ENCODE results near the gene UPK3A.

UPK3A gene

GRCh38 chr22:45304971-45305370 lies 20.2 kb downstream of the UPK3A start:
- DNase-seq: no peak
- in situ Hi-C loops (cut with MboI; ENCODE audit: low pct_unique_long_range_greater_than_20kb, low sequenced_read_pairs): no loop called here

- in situ Hi-C loops (cut with MboI; ENCODE audit: low pct_unique_long_range_greater_than_20kb, low sequenced_read_pairs): no loop called here
- no peak for DNase-seq
Measured at GRCh38 chr22:45305456-45306075, 20.8 kb downstream of the UPK3A start.

GRCh38 chr22:45306139-45306538 lies 21.4 kb downstream of the UPK3A start:
- DNase-seq: no peak
- in situ Hi-C loops (cut with MboI; ENCODE audit: low pct_unique_long_range_greater_than_20kb, low sequenced_read_pairs): no loop called here

DNA sequence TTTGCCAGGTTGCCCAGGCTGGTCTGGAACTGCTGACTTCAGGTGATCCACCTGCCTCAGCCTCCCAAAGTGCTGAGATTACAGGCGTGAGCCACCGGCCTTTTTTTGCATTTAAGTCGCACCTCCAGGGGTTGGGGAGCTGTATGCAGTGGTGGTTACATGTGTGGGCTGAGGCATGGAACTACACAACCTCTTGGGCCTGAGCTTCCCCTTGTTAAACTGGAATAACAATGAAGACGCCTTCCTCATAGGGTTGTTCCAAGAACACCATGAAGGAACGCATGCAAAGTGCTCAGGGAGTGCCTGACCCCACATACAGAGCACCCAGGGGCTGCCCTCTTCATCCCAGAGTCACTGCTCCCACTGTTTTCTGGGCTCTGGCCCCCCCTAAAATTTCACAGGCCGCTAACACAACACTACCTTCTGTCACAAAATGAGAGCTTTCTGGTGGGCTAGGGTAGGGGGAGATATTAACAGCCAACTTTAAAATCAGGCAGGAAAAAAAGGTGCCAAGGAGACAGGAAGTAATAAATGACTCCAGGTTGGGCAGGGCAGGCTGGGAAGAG lies 23.7 kb downstream of the UPK3A start:
- in situ Hi-C loops (cut with MboI; ENCODE audit: low pct_unique_long_range_greater_than_20kb, low sequenced_read_pairs): no loop called here
- DNase-seq: peak; percentile 62

- in situ Hi-C loops (cut with MboI; ENCODE audit: low pct_unique_long_range_greater_than_20kb, low sequenced_read_pairs): no loop called here
- no peak for DNase-seq
Measured at GRCh38 chr22:45308957-45309421, 24.2 kb downstream of the UPK3A start.

- DNase-seq: peak; percentile 93
- in situ Hi-C loops (cut with MboI; ENCODE audit: low pct_unique_long_range_greater_than_20kb, low sequenced_read_pairs): no loop called here
Measured at GRCh38 chr22:45309422-45310227, 24.9 kb downstream of the UPK3A start, which contains the start of gene FAM118A. TSS of gene FAM118A (plus strand) at chr22:45309934. CDS start at chr22:45322380, 12,446 bp downstream.

GRCh38 chr22:45310331-45310976 lies 25.7 kb downstream of the UPK3A start:
- in situ Hi-C loops (cut with MboI; ENCODE audit: low pct_unique_long_range_greater_than_20kb, low sequenced_read_pairs): no loop called here
- DNase-seq: no peak

GRCh38 chr22:45310977-45311531 lies 26.3 kb downstream of the UPK3A start:
- in situ Hi-C loops (cut with MboI; ENCODE audit: low pct_unique_long_range_greater_than_20kb, low sequenced_read_pairs): no loop called here
- no peak for DNase-seq

GRCh38 chr22:45312415-45312814 lies 27.7 kb downstream of the UPK3A start:
- DNase-seq: no peak
- in situ Hi-C loops (cut with MboI; ENCODE audit: low pct_unique_long_range_greater_than_20kb, low sequenced_read_pairs): no loop called here

DNA sequence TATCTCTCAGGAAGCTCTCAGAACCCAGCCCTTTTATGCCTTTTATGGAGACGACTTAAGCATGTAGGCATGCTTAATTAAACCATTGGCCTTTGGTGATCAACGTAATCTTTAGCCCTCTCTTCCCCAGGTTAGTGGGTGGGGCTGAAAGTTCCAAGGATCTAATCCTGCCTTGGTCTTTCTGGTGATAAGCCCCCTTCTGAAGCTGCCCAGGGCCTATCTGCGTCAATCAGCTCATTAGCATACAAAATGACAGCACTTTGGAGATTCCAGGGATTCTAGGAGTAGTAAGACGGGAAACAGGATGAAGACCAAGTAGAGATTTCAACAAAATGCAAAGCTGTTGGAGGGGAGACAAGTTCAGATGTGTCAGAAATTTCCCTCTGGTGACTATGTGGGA lies 28.1 kb downstream of the UPK3A start:
- no peak for DNase-seq
- in situ Hi-C loops (cut with MboI; ENCODE audit: low pct_unique_long_range_greater_than_20kb, low sequenced_read_pairs): no loop called here

- in situ Hi-C loops (cut with MboI; ENCODE audit: low pct_unique_long_range_greater_than_20kb, low sequenced_read_pairs): no loop called here
- peak; percentile 34 for DNase-seq
Measured at GRCh38 chr22:45314054-45314721, 29.4 kb downstream of the UPK3A start.

DNA sequence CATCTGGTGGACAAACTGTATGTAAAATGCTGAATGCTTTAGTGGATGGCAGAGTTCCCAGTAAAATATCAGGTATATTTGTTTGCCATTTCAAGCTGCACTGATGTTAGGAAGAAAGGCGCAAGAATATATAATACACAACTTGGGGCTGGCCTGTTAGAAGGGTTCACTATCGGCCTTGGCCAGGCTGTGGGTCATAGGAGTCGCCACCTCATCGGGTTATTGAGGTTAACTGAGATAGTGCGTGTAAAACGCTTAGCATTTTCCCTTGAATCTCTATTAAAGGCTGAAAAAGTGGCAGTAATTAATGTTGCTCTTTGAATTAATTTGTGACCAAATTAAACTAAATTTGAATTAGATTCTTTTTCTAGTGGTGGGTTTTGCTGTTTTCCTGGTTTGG lies 30.0 kb downstream of the UPK3A start:
- in situ Hi-C loops (cut with MboI; ENCODE audit: low pct_unique_long_range_greater_than_20kb, low sequenced_read_pairs): no loop called here
- DNase-seq: no peak

DNA sequence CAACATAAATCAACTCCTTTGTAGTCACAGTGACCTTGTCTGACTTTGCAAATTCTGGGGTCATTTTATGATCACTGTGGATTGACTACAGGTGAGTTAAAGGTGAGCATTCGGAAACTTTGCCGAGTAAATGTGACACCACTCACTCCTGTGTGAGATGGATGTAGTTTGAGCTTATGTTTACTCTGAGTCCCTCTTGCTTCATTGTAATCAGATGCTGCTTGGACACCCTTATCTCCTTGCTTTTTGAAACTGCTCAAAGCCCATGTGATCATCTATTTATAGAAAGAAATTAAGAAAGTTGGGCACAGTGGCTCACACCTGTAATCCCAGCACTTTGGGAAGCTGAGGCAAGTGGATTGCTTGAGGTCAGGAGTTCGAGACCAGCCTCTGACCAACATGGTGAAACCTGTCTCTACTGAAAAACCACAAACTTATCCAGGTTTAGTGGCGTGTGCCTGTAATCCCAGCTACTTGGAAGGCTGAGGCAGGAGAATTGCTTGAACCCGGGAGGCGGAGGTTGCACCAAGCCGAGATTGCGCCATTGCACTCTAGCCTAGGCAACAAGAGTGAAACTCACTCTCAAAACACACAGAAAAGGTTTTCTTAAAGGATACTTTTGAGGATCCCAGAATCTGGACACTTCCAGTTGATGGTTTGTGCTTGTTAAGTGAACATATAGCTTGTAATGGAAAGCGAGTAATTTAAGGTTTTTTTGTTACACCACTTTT lies 32.2 kb downstream of the UPK3A start:
- no peak for DNase-seq
- in situ Hi-C loops (cut with MboI; ENCODE audit: low pct_unique_long_range_greater_than_20kb, low sequenced_read_pairs): no loop called here

DNA sequence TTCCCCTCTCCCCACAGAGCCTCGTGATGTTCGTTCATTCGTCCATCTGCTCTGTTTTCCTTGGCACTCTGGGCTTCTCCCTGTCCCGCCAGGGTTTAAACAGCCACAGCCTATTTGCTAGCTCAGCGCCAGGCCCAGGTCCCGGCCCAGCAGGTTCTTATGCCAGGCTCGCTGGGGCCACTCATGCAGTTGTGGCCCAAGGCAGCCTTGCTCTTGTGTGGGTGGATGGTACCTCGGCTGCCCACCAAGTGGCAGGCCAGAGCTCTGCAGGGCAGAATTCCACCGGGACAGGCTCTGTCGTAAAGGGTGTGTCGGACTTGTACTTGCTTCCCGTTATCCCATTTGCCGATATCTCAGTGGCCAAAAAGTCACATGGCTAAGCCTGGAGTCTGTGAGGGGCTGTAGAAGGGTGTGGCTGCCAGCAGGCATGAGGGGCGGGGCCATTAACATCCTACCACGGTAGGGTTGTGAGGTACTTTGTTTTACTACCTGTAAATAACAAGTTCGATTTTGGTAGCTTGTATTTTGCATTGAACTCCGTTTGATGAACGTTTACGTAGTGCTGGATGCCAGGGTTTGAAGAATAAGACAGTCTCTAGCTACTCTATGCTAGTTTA lies 32.9 kb downstream of the UPK3A start:
- no peak for DNase-seq
- in situ Hi-C loops (cut with MboI; ENCODE audit: low pct_unique_long_range_greater_than_20kb, low sequenced_read_pairs): no loop called here

- peak; percentile 33 for DNase-seq
- in situ Hi-C loops (cut with MboI; ENCODE audit: low pct_unique_long_range_greater_than_20kb, low sequenced_read_pairs): no loop called here
Measured at GRCh38 chr22:45318168-45318557, 33.4 kb downstream of the UPK3A start.

DNA sequence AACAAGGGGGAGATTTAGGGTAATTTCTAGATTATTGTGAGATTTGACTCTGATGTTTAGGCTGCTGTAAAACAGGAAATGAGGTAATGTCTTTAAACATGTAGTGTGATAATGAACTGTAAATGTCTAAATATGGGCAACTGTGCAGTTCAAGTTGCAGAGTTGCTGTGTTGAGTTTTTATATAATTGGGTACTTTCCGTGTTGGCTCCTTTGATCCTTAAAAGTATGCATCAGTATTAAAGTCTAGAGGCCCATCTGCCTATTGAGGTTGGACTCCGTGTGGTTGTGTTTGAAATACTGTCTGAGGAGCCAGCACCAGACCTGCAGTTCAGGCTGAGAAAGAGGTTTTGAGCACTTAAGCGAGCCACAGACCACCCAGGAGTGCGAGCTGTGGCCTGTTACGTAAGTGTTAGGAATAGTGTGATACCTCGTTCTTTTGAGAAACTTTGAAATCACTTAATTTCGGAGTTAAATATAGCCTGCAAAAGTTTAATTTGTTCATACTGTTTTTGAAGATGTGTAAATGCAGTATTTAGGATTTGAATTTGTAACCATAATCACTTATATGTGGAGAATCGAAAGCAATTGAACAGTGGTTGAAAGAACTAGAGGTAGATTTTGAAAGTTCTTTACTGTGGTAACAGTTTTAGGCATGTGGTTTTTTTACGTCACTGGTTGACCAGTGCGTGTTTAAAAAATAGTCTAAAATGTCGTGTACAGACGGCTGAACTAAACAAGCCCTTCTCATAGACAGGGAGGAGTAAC lies 34.0 kb downstream of the UPK3A start:
- in situ Hi-C loops (cut with MboI; ENCODE audit: low pct_unique_long_range_greater_than_20kb, low sequenced_read_pairs): no loop called here
- no peak for DNase-seq

DNA sequence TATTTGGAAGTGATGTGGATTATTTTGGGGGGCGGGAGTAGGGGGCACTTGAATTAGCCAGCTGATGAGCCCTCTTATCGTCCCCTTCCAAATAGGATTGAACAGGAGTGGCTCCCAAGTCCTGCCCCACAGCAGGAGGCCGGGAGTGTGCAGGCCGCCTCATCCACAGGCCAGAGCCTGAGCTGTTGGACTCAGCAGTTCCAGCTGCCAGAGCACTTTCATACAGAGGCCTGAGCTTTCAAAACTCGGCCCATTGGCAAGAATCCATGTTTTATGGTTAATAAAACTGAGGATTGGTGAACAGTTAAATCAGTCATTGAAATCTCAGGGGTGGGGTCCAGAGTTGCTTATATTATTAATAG lies 34.6 kb downstream of the UPK3A start:
- in situ Hi-C loops (cut with MboI; ENCODE audit: low pct_unique_long_range_greater_than_20kb, low sequenced_read_pairs): no loop called here
- no peak for DNase-seq
